SW480 (cell line): ENCODE data around the gene CRIP1.

ENCODE experiments used
- DNase-seq: peaks from one replicate; pipeline ENCODE4 v3.0.0-alpha.2; 2016; ENCODE audit warnings: low spot score

Gene CRIP1

DNA sequence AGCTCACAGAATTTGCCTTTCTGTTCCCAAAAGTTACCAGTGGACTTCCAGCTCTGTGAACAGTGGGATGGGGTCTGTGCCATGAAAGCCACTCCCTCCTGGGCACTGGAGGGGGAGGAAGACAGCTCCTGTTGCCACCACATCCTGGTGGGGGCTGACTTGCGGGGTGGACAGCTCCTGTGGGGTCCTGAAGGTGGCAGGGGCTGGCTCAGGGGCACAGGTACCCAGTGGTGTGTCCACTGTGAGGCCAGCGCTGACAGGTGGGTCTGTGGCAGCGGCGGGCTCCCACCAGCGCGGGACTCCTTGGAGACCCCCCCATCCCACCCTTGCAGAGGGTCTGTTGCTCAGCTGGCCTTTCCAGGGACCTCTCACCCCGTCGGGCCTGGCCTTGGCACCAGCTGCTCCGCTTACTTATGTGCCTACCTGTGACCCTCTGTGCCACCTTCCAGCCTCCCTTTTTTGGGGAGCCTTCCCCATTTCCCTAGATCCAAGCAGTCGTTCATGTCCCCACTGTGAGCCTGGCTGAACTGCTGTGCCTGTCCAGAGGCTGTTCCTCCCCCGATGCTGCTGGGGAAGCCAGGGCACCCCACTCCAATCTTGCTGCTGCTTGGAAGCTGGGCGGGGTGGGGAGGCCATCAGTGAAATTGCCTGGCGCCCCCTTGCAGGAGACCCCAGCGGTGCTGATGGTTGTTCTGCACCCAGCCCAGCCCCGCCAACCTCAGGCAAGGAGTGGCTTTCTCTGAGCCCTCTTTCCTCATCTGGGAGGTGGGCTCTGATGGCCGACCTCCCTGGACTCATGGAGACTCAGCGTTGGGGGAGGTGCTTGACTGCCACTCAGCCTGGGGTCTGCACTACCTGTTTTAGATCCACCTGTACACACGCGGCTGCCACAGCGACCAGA is 6.5 kb downstream of the CRIP1 start:
- no peak for DNase-seq

DNA sequence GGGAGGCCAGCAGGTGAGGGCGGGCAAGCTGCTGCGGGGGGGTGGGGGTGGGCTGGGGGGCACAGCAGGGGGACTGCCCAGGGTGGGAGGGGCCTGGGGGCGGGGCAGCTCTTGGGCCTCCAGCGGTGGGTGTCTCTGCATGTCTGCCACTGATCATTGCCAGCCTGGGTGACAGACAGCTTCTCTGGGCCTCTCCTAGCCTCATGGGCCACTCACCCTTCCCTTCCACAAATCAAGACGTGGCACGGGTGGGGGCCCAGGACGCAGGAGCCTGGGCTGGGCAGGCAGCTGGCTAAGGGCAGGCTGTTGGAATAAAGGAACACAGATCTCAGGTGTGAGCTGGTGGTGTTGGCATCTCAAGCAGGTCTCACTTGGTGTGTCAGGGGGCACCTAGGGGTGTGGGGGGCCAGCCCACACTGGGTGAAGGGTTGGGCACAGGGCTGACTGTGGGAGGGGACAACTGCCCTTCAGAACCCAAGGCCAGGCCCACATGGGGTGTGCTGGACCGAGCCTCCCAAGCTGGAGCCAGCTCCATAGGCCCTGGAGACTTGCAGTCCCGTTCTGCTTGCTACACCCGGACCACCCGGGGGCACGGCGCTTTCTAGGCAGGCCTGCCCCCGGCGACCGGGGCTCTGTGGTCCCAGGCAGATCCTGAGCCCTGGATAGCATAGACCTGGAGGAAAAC is 7.4 kb downstream of the CRIP1 start:
- no peak for DNase-seq

DNA sequence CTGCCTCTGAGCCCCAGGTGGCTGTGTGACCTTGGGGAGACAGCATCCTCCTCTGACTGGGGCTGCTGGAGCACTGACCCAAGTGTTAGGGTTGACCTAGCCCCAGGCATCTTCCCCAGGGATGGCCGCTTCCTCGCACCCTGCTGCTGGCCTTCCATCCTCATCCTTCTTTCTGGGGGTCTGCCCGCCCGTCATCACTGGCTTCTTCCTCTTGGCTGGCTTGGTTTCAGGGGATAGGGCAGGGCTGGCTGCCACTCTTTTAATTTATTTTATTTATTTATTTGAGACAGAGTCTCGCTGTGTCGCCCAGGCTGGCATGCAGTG is 7.9 kb downstream of the CRIP1 start:
- DNase-seq: no peak

DNA sequence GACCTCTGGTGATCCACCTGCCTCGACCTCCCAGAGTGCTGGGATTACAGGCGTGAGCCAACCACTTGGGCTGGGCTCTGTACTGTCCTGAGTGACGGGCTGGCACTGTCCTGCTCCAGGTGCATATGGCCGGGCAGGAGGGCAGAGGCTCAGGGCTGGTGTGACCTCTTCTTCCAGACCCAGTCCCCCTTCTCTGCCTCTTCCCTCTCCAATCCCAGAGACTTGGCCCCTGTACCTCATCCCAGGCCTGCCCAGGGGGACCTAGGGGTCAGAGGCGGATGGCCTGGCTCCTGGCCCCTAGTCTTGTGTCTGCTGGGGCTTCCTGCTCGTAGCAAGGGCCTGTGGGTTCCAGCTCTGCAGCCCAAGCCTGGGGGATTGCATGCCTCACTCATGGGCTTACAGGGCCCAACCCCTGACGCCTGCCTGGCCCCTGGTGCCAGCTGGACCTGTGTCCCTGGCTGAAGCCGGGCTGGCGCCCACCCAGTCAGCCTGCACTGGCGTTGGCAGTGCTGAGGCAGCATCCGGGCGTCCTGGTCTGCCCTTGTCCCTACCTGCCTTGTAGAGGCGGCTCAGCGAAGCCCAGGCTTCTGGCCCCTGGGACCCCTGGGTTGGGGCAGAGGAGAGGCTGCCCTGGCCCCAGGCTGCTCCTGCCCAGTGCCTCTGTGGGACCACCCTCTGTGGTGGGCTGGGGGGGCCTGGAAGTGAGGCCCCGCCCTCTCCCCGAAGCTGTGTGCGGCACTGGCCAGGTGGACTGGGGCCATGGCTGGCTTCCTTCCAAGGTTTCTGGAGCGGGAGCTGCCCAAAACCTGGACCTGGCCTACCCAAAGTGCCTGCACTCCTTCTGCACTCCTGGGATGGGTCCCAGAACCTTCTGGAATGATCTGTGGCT is 8.7 kb downstream of the CRIP1 start:
- no peak for DNase-seq

DNA sequence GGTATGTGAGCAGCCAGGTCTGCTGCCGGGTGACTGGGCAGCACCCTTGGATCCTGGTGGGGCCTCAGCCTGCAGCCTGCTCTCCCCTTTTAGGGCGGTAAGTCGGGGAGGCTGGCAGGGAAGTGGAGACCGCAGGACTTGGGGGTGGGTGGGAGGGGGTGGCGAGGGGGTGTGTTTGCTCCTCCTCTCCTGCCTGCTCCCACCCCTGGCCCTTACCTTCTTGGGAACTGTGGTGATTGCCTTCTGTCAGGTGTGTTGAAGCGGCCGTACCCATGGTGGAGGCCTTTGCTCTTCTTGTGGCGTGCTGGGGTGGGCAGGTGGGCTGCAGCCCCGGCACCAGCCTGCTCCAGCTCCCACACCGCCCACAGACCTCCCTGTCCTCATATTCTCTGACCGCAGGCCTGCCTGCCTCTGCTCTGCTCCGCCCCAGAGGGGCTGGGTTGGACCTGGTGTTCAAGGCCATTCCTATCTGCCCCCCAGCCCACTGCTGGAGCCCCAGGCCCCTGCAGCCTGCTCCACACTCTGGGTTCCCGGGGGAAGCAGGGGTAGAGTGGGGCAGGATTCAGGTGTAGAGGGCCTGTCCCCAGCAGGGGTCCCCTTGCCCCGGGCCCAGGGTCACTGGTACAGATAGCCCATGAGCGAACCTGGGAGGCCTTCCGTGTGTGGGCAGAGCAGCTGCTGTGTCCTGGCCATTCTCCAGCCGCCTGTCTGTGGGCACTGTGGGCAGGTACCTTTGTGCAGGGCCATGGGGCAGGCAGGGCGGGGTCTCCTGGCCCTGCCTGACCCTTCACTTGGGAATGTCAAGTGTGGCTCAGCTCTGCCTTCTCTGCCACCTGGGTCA is 9.5 kb downstream of the CRIP1 start:
- no peak for DNase-seq

DNA sequence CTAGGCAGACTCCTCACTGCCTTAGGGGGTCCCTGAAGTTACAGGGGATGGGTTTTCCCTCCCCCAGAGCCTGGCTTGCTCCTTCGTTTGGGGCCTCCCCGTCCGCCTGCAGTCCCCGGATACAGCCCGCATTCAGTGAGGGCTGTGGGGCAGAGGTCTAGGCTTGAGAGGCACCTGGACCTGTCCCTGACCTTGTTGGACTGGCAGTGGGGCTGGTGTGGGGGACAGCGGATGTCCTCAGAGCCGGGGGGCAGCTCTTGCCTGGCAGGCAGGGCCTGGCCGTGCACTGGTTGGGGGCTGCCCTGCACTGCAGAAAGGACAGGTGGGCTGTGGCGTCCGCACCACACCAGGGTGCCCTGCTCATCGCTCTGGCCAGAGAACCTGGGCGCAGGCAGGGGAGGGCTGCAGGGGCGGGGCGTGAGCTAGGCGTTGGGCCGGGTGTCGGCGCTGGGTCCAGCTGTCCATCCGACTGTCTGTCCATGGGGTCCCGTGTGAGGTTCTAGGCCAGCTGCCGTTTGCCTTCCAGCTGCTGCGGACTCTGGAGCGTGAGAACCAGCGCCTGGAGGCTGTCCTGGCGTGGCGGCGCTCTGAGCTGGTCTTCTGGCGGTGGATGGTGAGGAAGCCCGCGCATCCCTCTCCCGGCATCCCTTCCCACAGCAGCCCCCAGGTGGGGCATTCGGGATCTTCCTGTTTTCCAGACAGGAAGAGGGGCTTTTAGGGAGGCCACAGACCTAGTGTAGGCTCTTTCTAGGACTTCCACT is 10.3 kb downstream of the CRIP1 start:
- no peak for DNase-seq

DNA sequence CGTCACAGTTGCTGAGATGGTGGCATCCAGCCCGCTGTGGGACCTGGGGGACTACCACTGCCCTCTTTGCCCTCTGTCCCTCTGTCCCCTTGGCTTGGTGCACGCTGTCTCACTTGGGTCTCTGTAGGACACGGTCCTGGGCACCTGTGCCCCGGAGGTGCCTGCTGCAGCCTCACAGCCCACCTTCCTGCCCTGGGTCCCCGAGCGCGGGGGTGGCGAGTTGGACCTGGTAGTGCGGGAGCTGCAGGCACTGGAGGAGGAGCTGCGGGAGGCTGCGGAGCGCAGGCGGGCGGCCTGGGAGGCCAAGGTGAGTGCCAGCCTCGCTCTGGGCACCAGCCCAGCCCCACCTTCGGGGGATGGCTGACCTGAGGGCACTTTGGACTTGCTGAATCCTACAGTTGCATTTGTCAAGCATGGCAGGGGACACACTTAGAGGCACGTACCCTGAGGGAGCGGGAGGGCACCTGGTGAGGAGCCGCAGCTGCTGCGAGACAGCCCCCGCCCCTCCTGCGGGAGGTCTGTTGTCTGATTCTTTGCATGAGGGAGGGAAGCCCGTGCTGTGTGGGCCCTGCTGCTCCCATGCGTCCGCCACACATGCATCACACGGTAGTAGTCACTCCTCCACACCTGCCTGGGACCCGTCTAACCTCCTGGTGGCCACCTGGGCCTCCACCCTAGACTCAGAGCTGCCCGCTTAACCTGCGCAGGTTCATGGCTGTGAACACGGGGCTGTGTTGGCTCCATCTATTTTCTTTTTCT is 11.2 kb downstream of the CRIP1 start:
- no peak for DNase-seq

DNA sequence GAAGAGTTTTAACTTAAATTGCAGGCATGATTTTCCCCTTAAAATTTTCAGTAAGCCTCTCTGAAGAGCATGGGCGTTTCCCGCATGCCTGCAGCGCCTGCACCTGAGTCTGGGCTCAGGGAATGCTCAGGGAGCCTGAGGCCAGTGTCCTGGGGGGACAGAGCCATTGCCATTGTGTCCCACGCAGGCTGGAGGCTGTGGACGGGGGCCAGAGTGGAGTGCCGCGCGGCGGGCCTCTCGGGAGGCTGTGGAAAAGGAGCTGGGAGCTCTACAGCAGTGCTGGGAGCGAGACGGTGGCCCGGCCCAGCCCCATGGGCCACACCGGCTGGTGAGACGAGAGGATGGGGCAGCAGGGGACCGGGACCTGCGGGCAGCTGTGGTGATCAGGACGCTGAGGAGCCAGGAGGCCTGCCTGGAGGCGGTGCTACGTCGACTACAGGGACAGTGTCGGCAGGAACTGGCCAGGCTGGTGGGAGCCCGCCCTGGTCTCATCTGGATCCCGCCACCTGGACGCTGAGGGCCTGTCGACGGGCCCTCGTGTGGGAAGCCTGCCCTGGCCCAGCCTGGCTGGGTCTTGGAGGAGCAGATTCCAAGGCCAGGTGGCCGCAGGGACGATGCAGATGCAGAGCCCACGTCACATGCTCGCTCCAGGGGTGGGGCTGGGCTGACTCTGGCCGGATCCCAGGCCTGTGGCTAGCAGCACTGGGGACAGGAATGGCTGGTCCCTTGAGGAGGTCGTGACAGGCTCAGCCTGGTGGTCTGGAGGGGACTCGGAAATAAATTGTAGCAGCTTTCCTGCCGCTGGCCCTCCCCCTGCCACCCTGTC is 12.0 kb downstream of the CRIP1 start:
- DNase-seq: no peak

DNA sequence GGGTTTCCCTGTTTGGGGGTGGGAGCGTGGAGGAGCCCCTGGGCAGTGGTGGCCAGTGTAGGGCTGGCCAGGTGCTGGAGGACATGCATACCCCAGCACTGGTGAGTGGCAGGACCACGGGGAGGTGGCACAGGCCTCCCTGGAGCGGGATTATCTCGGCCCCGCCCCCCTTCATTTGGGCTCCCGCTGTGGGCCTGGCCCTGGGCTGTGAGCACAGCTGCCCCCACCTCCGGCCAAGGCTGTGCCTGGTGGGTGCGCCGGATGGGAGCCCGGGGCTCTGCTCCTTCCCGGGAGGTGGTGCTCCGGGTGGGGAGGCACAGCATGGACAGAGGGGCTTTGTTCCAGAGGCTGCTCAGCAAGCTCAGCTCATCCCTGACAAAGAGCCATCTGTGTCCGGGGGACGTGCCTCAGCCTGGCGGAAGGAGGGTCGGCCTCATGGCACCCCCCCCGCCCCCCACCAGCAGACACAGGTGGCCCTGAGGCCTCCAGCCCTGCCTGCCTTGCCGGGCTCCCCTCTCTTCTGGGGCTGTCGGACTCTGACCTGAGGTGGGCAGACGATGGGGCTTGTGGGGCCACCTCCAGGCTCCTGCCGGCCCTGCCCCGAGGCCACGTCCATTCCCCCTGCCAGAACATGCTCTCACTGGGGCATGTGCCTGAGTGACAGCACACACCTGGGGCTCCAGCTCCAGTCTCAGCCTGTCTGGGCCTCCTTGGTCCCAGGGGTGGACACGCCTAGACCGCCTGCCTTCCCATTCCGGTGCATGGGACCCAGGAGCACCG is 12.8 kb downstream of the CRIP1 start:
- DNase-seq: peak; percentile 73

DNA sequence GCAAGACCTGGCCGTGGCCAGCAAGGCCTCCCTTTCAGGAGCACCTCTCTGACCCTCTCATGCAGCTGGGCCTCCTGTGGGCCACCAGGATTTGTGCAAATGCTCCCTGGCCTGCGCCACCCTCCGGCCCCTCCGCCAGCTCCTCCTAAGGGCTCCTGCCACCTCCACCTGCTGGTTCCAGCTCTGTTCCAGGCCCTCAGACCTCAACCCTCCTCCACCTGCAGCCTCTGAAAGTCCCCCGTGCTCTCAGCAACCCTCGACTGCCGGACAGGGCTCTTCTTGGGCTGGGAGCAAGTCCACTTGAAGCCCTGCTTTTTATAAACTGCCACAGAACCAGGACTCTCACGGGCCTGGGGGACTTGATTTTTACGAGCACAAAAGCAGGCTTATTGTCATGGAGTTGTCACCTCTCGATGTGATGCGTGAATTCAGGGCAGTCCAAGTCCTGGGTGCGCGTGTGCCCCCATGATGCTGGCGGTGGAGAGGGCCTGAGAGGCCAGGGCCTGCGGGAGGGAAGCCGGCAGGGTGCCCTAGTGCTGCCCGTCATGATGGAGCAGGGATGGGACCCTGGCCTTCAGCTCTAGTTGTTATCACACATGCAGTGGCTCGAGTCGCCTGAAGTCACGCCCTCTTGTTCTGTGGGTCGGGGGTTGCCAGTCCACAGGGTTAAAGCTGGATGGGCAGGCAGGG is 13.5 kb downstream of the CRIP1 start:
- DNase-seq: no peak

DNA sequence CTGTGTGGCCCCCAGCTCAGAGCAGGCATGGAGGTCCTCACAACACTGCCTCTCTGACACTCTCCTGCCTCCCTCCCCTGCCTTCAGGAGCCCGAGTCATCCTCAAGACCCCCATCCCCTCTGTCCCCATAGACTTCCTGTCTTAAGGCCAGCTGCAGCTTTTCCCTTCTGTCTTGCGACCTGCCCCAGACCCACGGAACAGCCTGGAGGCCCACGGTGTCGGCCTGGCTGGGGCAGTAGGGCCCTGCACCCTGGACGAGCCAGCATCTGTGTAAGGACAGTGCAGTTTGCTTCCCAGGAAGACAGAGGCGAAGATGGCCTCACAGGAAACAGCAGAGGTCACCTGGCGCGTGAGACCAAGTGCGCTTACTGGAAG is 14.0 kb downstream of the CRIP1 start:
- DNase-seq: no peak

DNA sequence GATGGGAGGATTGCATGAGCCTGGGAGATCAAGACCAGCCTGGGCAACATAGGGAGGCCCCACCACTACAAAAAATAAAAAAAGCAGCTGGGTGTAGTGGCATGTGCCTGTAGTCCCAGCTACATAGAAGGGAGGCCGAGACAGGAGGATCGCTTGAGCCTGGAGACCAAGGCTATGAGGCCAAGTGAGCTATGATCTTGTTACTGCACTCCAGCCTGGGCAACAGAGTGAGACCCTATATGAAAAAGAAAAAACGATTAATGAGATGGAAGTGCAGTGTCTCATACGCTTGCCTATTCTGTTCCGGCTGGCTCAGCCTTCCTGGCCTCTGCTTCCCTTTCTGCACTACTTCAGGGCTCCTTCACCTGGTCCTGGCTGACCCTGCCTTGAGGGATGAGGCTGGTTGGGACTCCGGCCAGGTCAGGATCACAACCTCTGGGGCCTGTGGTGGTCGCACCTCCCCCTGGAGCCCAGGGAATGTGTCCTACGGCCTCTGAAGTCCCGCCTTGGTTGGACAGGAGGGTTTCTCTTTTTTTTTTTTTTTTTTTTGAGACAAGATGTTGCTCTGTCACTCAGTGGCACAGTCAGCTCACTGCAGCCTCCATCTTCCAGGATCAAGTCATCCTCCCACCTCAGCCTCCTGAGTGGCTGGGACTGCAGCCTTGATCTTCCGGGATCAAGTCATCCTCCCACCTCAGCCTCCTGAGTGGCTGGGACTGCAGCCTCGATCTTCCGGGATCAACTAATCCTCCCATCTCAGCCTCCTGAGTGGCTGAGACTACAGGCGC is 15.0 kb downstream of the CRIP1 start:
- no peak for DNase-seq

DNA sequence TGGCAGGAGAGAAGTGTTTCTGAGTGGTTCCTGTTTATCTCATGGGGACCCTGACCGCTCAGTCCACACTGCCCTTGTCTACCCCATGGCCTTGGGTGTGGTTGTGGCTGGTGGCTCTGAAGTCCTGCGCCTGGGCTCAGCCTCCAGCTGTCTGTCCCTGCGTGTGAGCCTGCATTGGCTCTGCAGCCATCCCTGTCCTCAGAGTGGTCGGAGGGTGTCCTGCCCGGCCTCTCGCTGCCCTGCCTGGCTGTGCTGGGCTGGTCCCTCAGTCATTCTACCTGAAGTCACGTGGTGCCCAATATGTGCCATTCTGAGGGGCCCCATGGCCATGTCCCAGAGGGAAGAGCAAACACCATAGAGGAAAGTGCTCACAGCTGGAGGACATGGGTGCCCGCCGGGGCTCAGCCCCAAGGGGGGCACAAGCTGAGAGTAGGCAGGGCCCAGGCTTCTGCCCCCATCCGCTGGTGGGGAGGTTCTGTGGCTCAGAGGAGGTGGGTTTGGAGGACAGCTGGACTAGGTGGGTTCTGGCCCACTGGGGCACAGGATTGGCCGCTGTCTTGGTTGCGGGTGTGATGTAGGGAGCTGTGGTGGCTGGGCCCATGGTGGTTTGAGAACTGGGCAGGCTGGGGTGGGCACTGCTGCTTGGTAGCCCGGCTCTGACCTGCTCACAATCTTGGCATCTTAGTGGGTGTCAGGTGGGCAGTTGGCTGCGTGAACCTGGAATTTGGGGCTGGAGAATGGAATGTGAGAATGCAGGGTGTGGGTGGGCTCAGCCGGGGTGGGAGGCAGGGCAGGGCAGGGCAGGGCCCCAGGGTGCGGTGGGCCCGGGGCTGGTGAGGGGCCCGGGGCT is 16.0 kb downstream of the CRIP1 start:
- no peak for DNase-seq

DNA sequence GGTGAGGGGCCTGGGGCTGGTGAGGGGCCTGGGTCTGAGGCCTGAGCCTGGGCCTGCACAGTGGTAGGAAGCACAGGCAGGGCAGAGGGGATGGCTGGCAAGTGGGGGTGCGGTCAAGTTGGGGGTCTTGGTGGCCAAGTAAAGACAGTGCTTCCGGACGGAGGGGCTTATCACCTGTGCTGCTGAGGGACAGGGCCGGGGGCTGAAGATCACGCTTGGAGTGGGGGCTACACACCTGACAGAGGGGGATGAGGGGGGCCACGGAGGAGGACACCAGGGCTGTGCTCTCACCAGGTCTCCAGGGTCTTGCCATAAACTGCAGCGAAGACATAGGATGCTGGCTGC is 16.6 kb downstream of the CRIP1 start:
- DNase-seq: no peak

DNA sequence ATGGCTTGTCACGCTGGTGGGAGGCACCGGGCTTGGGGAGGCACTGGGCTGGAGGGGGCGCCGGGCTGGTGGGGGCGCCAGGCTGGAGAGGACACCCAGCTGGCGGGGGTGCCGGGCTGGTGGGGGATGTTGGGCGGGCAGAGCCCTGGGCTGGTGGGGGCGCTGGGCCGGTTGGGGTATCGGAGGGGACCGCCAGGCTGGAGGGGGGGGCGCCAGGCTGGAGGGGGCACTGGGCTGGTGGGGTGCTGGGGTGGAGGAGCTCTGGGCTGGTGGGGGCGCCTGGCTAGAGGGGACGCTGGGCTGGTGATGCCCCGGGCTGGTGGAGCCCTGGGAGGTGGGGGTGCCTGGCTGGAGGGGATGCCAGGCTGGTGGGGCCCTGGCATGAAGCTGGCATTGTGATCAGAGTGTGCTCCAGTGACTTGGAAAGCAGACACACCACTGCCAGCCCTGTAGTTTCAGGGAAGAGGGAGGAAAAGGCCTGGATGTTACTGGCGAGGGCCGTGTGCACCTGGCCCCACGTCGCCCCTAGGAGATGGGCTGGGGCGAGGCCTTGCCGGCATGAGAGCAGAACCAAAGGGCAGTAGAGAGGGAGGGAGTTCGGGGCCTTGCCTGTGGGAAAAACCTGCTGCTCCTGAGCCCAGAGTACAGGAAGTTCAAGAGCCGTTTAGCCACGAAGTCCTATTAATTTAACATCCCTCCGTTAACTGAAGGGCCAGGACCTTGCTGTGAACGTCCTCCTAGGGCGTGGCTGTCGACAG is 17.4 kb downstream of the CRIP1 start:
- DNase-seq: no peak

DNA sequence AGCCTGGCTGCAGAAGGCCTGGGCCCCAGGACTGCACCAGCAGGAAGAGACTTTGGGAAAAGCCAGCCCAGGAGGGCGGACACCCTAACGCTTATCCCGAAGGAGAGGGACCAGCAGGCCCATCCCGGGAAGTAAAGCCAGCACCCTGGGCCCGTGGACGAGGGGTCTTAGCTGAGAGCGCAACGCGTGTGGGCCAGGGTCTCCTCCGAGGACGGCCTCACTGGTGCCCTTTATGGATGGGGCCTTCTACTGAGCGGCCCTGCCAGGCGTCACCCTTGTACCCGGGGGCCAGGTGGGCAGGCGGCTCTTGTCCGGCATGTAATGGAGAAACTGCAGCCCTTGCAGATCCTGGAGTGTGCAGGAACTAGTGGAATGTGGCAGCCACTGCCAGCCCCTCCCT is 18.4 kb downstream of the CRIP1 start:
- no peak for DNase-seq
